Measurements from ENCODE around the gene VARS1. TPM values are rescaled to one million over a fixed set of nuclear protein-coding genes. Genes with fewer than 3 reads are reported as not detected.
"Not testable (repeated sequence)": the region's sequence is repeated elsewhere in the genome, so short reads cannot be mapped to it uniquely, and the experiment has no call there.

Gene VARS1
- total and polyA plus RNA-seq, 10 donors, result 31.1 to 97.3 (median 49.4) TPM

GRCh38 chr6:31819871-31820299 lies 24.3 kb upstream of the VARS1 start:
- Histone ChIP-seq H3K27me3 (replicated peaks in 1 of 7) (no peaks in the 10 kb centered on the region), H3K4me3 (peak overlapping the region in 1 of 8 donors; percentile 31), H3K27ac (peak overlapping the region in 7 of 8 donors; percentile 28 to 95 (median 86)), H3K4me1 (peaks cover 35 to 72% (median 58%) of the 10 kb centered on the region in 6 donors), H3K9me3 (no peaks in the 10 kb centered on the region), H3K36me3 (peaks cover 0 to 5% (median 0%) of the 10 kb centered on the region in 6 donors)
- DNase-seq, result no peak
- TF ChIP-seq POLR2A (IDR thresholded peaks at IDR 0.05) (no peak), CTCF (IDR thresholded peaks at IDR 0.05 in 8 of 11, conservative IDR thresholded peaks at IDR 0.05 in 3 of 11) (no peak), POLR2AphosphoS5 (IDR thresholded peaks at IDR 0.05) (no peak)
- intact Hi-C loops (cut with DNase I; ENCODE audit: low total_unique reads), result loop anchor here (10.0 kb wide), 1 partner anchor 85 kb away; the partner anchor contains the start of gene CLIC1

- Histone ChIP-seq H3K4me1 (peaks cover 41 to 71% (median 61%) of the 10 kb centered on the region in 6 donors), H3K4me3 (peak overlapping the region; percentile 29 to 76 (median 48)), H3K27ac (peak overlapping the region; percentile 78 to 95 (median 87))
- DNase-seq; H3K36me3 ChIP-seq; intact Hi-C loops (cut with DNase I; ENCODE audit: low total_unique reads); H3K27me3 ChIP-seq (replicated peaks in 1 of 7); H3K9me3 ChIP-seq: not testable (repeated sequence)
- WGBS, 5 donors, result 27 to 57% (median 33%) methylated on average over 8 of the region's 8 CpGs
Observed at GRCh38 chr6:31817929-31818511, 22.5 kb upstream of the VARS1 start.

- H3K4me3 ChIP-seq, result peak overlapping the region; percentile 29 to 76 (median 48)
- H3K9me3 ChIP-seq; H3K36me3 ChIP-seq; H3K27me3 ChIP-seq (replicated peaks in 1 of 7); intact Hi-C loops (cut with DNase I; ENCODE audit: low total_unique reads): not testable (repeated sequence)
- 8 to 25% (median 13%) methylated on average over 10 to 15 of the region's 37 CpGs for WGBS, 5 donors
- peak overlapping the region; percentile 78 to 95 (median 87) for H3K27ac ChIP-seq
- TF ChIP-seq POLR2AphosphoS5 (IDR thresholded peaks at IDR 0.05) (peak in 2 of 3 donors; percentile 21 to 62), CTCF (IDR thresholded peaks at IDR 0.05 in 8 of 11, conservative IDR thresholded peaks at IDR 0.05 in 3 of 11) (peak in 2 of 11 experiments; percentile 27 to 38)
- peaks cover 34 to 71% (median 59%) of the 10 kb centered on the region in 6 donors for H3K4me1 ChIP-seq
- peak; percentile 85 for DNase-seq
Observed at GRCh38 chr6:31817133-31817928, 21.8 kb upstream of the VARS1 start.

- peak; percentile 96 to 100 (median 100) for TF ChIP-seq POLR2AphosphoS5 (IDR thresholded peaks at IDR 0.05)
- peak; percentile 96 to 99 (median 96) for TF ChIP-seq POLR2A (IDR thresholded peaks at IDR 0.05)
- TF ChIP-seq CTCF (IDR thresholded peaks at IDR 0.05 in 8 of 11, conservative IDR thresholded peaks at IDR 0.05 in 3 of 11), result no peak
- intact Hi-C loops (cut with DNase I; ENCODE audit: low total_unique reads), result no loop called here
- WGBS, 5 donors, result 0 to 3% (median 1%) methylated on average over 40 to 56 of the region's 56 CpGs
Observed at GRCh38 chr6:31815025-31815838, 19.7 kb upstream of the VARS1 start, which contains the start of the genes HSPA1A and HSPA1L. Gene HSPA1A (plus strand): TSS chr6:31815543. CDS start chr6:31815757, 214 bp downstream. Gene HSPA1L (minus strand): TSS chr6:31815283. CDS start chr6:31811972, 3,311 bp downstream.

More at GRCh38 chr6:31815025-31815838, 19.7 kb upstream of the VARS1 start, which contains the start of the genes HSPA1A and HSPA1L:
- DNase-seq, result peak; percentile 94
- H3K9me3 ChIP-seq, result no peaks in the 10 kb centered on the region
- H3K4me3 ChIP-seq, result peak within 1 kb of the TSS; percentile 43 to 87 (median 63)
- H3K27ac ChIP-seq, result peak within 1 kb of the TSS; percentile 94 to 98 (median 96)
- H3K27me3 ChIP-seq (replicated peaks in 1 of 7), result no peaks in the 10 kb centered on the region
- H3K4me1 ChIP-seq, result peaks cover 25 to 60% (median 46%) of the 10 kb centered on the region in 6 donors
- H3K36me3 ChIP-seq, result peaks cover 0 to 18% (median 2%) of the 10 kb centered on the region in 6 donors
